OCI-M1 (cell line): Measurements from ENCODE around the gene LCORL.
"Not testable (repeated sequence)": the region's sequence is repeated elsewhere in the genome, so short reads cannot be mapped to it uniquely, and the experiment has no call there.

Source experiments
- DNase-seq: peaks from one replicate; lab custom pipeline; 2025; lab: John Stamatoyannopoulos, UW

Gene LCORL

DNA sequence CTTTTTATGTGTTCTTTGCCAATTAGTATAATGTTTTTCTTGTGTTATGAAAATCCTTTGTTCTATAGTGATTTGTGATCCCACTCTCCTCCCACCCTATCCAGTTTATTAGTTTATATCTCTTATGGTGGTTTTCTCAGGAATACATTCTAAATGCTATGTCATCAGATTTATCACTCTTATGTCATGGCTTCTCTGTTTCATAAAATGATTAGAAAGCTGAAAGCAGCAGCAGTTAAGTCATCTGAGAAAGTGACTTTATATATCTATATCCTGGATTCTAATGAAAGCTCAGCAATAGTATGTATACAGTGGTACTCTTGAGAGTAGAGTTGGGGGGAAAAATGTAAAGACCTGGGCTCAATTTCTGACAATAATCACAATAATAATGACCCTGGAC, 169.6 kb downstream of the LCORL start:
- DNase-seq: no peak

GRCh38 chr4:17850295-17850694, 171.3 kb downstream of the LCORL start:
- DNase-seq: not testable (repeated sequence)

GRCh38 chr4:17846266-17846665, 175.3 kb downstream of the LCORL start:
- no peak for DNase-seq

DNA sequence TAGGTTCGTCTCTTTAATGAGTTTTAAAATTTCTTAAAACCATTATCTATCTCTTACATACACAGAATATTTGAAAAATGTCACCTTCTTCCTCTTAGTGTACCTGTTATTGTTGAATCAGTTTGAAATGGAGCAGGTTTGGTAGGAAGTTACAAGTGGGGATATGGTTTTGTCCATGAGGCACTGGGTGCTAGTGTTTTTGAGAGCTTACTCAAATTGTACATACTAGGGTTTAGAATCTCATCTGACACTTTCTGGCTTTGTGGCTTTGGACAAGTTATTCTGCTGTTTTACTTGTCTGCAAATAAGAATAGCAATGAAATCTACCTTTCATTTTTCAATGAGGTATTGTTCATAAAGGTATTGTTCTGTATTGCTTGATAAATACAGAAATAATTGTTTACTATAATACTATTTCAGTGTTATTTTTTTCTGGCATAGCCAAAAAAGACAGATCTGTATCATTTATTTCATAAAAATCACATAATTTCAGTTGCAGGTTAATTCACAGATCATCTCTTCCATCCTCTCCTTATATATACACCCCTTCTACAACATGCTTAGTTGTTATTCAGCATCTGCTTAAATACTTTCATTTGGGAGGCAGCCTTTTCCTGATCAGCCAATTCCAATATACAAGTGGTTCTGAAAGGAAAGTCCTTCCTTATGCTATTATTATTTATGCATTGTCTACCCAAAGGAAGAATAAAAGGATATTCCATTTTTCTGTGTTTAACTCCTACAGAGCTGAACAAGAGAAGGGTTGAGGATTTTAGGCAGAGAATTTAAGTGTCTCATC, 197.5 kb downstream of the LCORL start:
- no peak for DNase-seq

DNA sequence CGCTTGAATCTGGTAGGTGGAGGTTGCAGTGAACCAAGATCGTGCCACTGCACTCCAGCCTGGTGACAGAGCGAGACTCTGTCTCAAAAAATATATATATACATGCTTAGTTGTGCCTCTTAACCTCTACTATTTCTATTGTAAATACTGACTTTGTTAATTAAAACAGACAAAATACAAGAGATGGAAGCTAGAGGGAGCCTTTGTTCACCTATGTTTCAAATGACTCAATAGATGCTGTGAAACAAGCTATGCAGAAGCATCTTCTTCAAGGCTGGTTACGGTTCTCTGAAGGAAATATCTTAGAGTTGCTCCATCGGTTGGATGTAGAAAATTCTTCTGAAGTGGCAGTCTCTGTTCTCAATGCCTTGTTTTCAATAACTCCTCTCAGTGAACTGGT, 204.5 kb downstream of the LCORL start:
- peak; percentile 68 for DNase-seq

- no peak for DNase-seq
Measured at GRCh38 chr4:17816142-17816541, 205.4 kb downstream of the LCORL start.

DNA sequence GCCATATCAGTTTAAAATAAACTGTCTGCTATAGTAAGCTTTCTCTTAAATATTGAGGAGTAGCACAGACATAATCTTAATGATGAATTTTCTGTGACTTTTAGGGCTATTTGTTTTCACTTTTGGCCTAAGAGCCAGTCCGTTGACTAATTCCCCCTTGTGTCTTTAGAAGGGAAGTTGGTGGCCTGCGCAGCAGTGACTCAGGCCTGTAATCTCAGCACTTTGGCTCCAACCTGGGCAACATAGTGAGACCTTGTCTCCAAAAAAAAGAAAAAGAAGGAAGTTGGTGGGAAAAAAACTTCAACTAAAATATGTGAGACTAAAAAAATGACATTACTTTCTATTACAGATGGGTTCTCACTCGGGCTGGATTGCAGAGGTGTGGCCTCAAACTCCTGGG, 207.4 kb downstream of the LCORL start:
- peak; percentile 46 for DNase-seq

DNA sequence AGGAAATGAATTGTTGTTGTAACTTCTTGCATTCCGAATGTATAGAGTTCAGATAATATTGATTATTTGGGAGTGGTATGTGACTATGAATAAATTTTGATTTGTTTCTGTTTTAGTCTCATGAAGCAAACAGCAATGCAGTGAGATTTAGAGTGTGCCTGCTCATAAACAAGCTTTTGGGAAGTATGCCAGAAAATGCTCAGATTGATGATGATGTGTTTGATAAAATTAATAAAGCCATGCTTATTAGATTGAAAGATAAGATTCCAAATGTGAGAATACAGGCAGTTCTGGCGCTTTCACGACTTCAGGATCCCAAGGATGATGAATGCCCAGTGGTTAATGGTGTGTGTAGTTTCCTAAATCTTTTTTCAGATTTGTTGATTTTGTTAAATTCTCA, 208.8 kb downstream of the LCORL start:
- peak; percentile 6 for DNase-seq

DNA sequence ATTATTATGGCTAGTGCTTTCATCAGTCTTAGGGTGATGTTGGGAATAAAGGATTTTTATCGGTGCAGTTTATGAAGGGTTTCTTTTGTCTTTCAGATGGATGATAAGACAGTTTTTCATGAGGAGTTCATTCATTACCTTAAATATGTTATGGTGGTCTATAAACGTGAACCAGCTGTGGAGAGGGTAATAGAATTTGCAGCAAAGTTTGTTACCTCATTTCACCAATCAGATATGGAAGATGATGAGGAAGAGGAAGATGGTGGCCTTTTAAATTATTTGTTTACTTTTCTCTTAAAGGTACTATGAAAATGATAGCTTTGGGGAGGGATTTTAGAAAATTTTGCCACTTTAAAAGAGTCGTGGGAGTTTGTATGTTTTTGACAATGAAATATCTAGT, 209.4 kb downstream of the LCORL start:
- DNase-seq: peak; percentile 39

GRCh38 chr4:17811078-17811603, 210.4 kb downstream of the LCORL start:
- DNase-seq: peak; percentile 56

DNA sequence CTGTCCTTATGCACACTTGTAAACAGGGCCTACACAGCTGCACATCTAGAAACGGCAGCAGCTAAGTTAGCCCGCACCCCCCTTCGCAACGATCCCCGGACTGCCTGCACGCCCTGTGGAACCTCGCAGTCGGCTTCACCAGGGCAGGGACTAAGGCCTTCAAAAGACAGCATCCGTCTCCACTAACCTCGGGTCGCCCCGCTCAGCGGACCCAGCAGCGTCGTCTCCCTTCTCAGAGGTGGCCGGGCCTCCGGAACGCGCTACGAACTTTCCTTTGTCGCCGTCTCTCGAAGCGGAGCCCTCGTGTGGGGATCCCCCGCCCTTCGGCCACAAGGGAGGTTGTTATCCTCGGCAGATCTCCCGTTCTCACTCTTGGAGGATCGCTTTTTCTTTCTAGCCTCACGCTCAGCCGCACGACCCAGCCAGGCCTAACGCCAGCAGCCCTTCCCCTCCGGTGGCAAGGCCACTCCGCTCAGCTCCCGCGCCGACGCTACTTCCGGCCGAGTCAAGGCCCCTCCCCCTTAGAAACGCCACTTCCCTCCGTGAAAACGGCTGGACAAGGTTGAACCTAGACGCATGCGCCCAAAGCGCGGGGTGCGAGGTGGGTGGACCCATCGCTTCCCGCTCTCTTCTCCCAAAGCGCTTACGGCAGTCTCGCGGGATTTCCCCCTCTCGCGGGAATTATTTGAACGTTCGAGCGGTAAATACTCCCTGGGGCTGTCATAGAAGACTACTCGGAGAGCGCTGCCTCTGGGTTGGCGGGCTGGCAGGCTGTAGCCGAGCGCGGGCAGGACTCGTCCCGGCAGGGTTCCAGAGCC, 211.1 kb downstream of the LCORL start, which contains the start of the genes DCAF16 and NCAPG:
DCAF16 (minus strand) TSS at position 498 of the 818 bp plus-strand sequence. CDS start 6,616 bp downstream, outside the sequence.
NCAPG (plus strand) TSS at position 720 of the 818 bp plus-strand sequence. CDS start 99 bp downstream, outside the sequence.
- peak; percentile 99 for DNase-seq

- DNase-seq: peak; percentile 53
Measured at GRCh38 chr4:17809667-17810066, 211.9 kb downstream of the LCORL start.

DNA sequence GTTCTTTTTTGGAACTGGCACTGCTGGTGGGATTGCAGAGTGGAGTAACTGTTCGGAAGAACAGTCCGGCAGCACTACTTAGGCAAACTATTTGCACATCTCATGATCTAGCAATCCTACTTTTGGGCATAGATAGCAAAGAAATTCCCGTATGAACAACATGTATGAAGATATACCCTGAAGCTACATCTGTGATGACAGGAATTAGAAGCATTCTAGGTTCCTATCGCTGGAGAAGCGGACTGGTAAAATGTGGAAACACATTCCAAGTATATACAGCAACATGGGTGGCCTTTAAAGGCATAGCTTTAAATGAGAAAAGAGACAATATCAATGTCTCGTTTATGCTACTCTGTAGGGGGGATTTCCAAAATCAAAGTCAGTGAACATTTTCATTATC, 214.1 kb downstream of the LCORL start:
- DNase-seq: no peak

DNA sequence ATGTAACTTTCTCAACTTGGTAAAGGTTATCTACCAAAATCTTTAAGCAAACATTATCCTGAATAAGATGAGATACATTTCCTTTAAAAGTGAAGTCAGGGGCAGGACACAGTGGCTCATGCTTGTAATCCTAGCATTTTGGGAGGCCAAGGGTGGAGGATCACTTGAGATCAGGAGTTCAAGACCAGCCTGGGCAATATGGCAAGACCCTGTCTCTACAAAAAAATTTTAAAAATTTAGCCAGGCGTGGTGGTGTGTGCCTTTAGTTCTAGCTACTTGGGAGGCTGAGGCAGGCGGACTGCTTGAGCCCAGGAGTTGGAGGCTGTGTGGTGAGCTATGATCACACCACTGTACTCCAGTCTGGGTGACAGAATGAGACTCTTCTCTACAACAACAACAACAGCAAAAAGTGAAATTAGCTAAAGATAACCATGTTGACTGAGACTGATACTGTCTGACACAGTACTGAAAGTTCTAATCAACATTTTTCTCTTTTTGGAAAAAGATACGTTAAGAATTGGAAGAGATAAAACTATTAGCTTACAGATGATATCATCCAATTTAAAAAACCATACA, 215.9 kb downstream of the LCORL start:
- DNase-seq: no peak

DNA sequence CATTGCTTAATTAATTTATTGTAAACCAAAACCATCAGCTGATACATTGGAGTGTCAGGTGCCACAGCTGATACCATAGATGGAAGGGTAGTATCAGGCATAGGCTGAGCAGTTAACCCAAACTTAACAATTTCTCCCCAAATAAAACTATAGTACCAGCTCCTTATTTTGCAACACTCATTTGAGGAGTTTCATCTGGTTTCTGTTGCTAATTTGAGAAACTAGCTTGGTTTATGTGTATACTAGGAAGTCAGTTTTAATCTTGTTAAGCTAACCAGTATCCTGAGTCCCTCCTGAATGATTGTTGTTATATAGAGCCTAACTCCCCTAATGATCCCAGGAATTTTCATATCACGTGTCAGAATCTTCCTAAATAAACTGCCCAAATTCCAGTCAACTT, 223.7 kb downstream of the LCORL start:
- DNase-seq: no peak

- no peak for DNase-seq
Measured at GRCh38 chr4:17794730-17795129, 226.8 kb downstream of the LCORL start.
